HepG2 (cell line): ENCODE results near the gene PCSK6. TPM values are rescaled to one million over a fixed set of nuclear protein-coding genes. Genes with fewer than 3 reads are reported as not detected.

ENCODE experiments used
- ARID5B ChIP-seq: IDR thresholded peaks from 2 replicates; pipeline ENCODE4 v1.4.0; 2020; ENCODE audit warnings: mild to moderate bottlenecking, missing genetic modification reagents
- CEBPB ChIP-seq: IDR thresholded peaks from 2 replicates; pipeline ENCODE4 v1.6.1; 2011; ENCODE audit warnings: low read depth, low read length, improper control_type of control experiment, borderline replicate concordance
- ERF ChIP-seq: IDR thresholded peaks from 2 replicates; pipeline ENCODE4 v1.6.1; 2018; ENCODE audit warnings: missing biosample characterization, missing genetic modification reagents
- FOSL1 ChIP-seq: sonication (generic); formaldehyde crosslinking; IDR thresholded peaks from 2 replicates; pipeline ENCODE4 v1.9.0; 2021; ENCODE audit warnings: missing genetic modification reagents, borderline replicate concordance
- GATA4 ChIP-seq: sonication (generic); IDR thresholded peaks from 2 replicates; pipeline ENCODE4 v1.6.1; 2016; ENCODE audit warnings: antibody characterized with exemption, low read depth, borderline replicate concordance
- HOMEZ ChIP-seq: IDR thresholded peaks from 2 replicates; pipeline ENCODE4 v1.6.1; 2016; ENCODE audit warnings: low read depth
- RBFOX2 ChIP-seq: fragments of 200-400 bp; formaldehyde crosslinking; IDR thresholded peaks from 2 replicates; pipeline ENCODE4 v1.6.1; 2017; ENCODE audit warnings: low read depth, mild to moderate bottlenecking, low read length
- RERE ChIP-seq: IDR thresholded peaks from 2 replicates; pipeline ENCODE4 v1.6.1; 2016; ENCODE audit warnings: low read depth, missing genetic modification reagents, missing compliant biosample characterization
- ZNF614 ChIP-seq: IDR thresholded peaks from 2 replicates; pipeline ENCODE4 v1.6.1; 2018; ENCODE audit warnings: missing biosample characterization, missing genetic modification reagents, inconsistent platforms, borderline replicate concordance
- ZNF672 ChIP-seq: sonication (generic); formaldehyde crosslinking; IDR thresholded peaks from 2 replicates; pipeline ENCODE4 v1.8.1; 2022; ENCODE audit warnings: missing genetic modification reagents
- ZNF674 ChIP-seq: sonication (generic); formaldehyde crosslinking; IDR thresholded peaks from 2 replicates; pipeline ENCODE4 v1.5.0; 2020; ENCODE audit warnings: low read depth, mild to moderate bottlenecking, missing genetic modification reagents
- ZSCAN21 ChIP-seq: sonication (generic); formaldehyde crosslinking; IDR thresholded peaks from 2 replicates; pipeline ENCODE4 v1.8.0; 2022; ENCODE audit warnings: mild to moderate bottlenecking, missing genetic modification reagents, moderate library complexity, borderline replicate concordance
- ZSCAN9 ChIP-seq: IDR thresholded peaks from 2 replicates; pipeline ENCODE4 v1.6.1; 2016; ENCODE audit warnings: borderline replicate concordance
- polyA plus RNA-seq, 8 experiments: library from polyadenylated mRNA; depleted of rRNA in 3 of 8; stranded (reverse) in 7 of 8; unstranded in 1 of 8; fragments of >200 nt; fragmentation: Illumina TruSeq in 4 of 8; extraction: Trizol in 4 of 8; gene quantifications; 2 replicates each; pipeline versions ENCODE4 v1.2.1 to v1.2.3, GENCODE V29; 2011 to 2016; ENCODE audit warnings: low read depth in 4 of 8, missing spikeins in 1 of 8, mixed read lengths in 1 of 8; ENCODE audit not compliant: insufficient read depth in 1 of 8
- total RNA-seq, 5 experiments: library from RNA; depleted of rRNA; stranded (reverse); fragments of >200 nt; fragmentation: Illumina TruSeq; extraction: Trizol; gene quantifications; 2 replicates each; pipeline ENCODE4 v1.2.3, GENCODE V29; 2016; ENCODE audit warnings: low read depth in 1 of 5
- TF ChIP-seq, protein P1 (sequence below): sonication (generic); formaldehyde crosslinking; IDR thresholded peaks from 2 replicates; pipeline ENCODE4 v1.4.0; 2020; ENCODE audit warnings: missing genetic modification reagents
- TF ChIP-seq, protein P2 (sequence below): sonication (generic); formaldehyde crosslinking; IDR thresholded peaks from 2 replicates; pipeline ENCODE4 v1.4.0; 2020; ENCODE audit warnings: mild to moderate bottlenecking, missing genetic modification reagents

The PCSK6 gene
- total and polyA plus RNA-seq, 2 of the 13 experiments (the other 11 are each of a cell fraction or from before 2014, with no cell fraction given) = 56.5 to 155 TPM

DNA sequence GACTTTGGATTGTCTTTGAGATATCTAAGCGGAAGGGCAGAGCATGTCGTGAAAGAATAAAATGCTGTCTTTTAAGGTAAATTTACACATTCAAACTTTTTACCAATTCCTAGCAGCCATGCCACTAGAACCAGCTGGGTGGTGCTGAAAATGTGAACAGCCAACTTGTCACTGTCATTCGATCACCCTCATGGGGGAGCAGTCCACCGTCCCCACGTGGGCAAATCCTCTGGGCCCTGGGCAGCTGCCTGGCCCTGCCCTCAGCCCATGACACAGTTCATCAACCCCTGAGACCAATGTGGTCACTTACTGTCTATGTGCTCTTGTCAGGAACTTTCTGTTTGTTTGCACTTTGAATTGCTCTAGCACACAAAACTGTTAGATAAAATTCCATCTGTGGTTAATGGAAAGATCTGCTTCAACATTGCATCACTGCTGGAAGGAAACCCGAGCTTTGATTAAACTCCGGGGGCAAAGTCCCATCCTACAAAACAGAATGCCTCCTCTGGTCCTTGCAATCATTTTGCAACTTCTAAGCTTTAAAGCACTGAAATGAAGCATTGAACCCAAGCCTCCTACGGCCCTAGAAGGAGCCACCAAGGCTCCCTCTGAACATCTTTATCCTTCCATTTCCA lies 50.1 kb downstream of the PCSK6 start (continued):
- TF ChIP-seq ZSCAN21 (CRISPR knock-in tag) (peak; percentile 64; the same call in 1 of the 2 replicates), GATA4 (peak; percentile 94), ZNF672 (CRISPR knock-in tag) (0 out of 2 replicates have a peak, but pooled peaks have one; percentile 14), FOSL1 (CRISPR knock-in tag) (peak; percentile 47; the same call in 1 of the 2 replicates), ARID5B (peak; percentile 96), RBFOX2 (peak; percentile 24; the same call in 1 of the 2 replicates), ERF (CRISPR knock-in tag) (peak; percentile 94), HOMEZ (CRISPR knock-in tag) (peak; percentile 81), ZNF614 (CRISPR knock-in tag) (peak; percentile 93), CEBPB (peak; percentile 99), ZSCAN9 (CRISPR knock-in tag) (peak; percentile 82; the same call in 1 of the 2 replicates), ZNF674 (CRISPR knock-in tag) (0 out of 2 replicates have a peak, but pooled peaks have one; percentile 87), RERE (CRISPR knock-in tag) (peak; percentile 93)
- TF ChIP-seq, protein P1, sequence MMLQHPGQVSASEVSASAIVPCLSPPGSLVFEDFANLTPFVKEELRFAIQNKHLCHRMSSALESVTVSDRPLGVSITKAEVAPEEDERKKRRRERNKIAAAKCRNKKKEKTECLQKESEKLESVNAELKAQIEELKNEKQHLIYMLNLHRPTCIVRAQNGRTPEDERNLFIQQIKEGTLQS = peak; percentile 97
- TF ChIP-seq, protein P2, sequence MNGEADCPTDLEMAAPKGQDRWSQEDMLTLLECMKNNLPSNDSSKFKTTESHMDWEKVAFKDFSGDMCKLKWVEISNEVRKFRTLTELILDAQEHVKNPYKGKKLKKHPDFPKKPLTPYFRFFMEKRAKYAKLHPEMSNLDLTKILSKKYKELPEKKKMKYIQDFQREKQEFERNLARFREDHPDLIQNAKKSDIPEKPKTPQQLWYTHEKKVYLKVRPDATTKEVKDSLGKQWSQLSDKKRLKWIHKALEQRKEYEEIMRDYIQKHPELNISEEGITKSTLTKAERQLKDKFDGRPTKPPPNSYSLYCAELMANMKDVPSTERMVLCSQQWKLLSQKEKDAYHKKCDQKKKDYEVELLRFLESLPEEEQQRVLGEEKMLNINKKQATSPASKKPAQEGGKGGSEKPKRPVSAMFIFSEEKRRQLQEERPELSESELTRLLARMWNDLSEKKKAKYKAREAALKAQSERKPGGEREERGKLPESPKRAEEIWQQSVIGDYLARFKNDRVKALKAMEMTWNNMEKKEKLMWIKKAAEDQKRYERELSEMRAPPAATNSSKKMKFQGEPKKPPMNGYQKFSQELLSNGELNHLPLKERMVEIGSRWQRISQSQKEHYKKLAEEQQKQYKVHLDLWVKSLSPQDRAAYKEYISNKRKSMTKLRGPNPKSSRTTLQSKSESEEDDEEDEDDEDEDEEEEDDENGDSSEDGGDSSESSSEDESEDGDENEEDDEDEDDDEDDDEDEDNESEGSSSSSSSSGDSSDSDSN (CRISPR knock-in tag) = peak; percentile 58
